ENCODE measurements around the gene EIF3A. TPM values are rescaled to one million over a fixed set of nuclear protein-coding genes. Genes with fewer than 3 reads are reported as not detected.

Gene EIF3A
- total RNA-seq, 4 donors from 2014 or later: 136 to 240 (median 191) TPM

GRCh38 chr10:118998183-118998582, 82.4 kb downstream of the EIF3A start:
- Histone ChIP-seq H3K36me3 (no peaks in the 10 kb centered on the region), H3K4me1 (no peaks in the 10 kb centered on the region), H3K27ac (no peak overlapping the region), H3K4me3 (no peak overlapping the region), H3K9me3 (no peaks in the 10 kb centered on the region), H3K27me3 (no peaks in the 10 kb centered on the region)
- DNase-seq (no peak), ATAC-seq (no peak)
- intact Hi-C loops (cut with DNase I; ENCODE audit: low total_unique reads): no loop called here
- in situ Hi-C loops (cut with MboI; ENCODE audit: low sequenced_read_pairs in 4 of 4): no loop called here
- TF ChIP-seq CTCF (IDR thresholded peaks at IDR 0.05 in 4 of 5, conservative IDR thresholded peaks at IDR 0.05 in 1 of 5): no peak
- TF ChIP-seq POLR2A (IDR thresholded peaks at IDR 0.05): no peak

GRCh38 chr10:118997379-118997778, 83.2 kb downstream of the EIF3A start:
- intact Hi-C loops (cut with DNase I; ENCODE audit: low total_unique reads) (no loop called here), in situ Hi-C loops (cut with MboI; ENCODE audit: low sequenced_read_pairs in 4 of 4) (no loop called here)
- ATAC-seq (no peak), DNase-seq (no peak)
- no peak for TF ChIP-seq CTCF (IDR thresholded peaks at IDR 0.05 in 4 of 5, conservative IDR thresholded peaks at IDR 0.05 in 1 of 5)
- no peak for TF ChIP-seq POLR2A (IDR thresholded peaks at IDR 0.05)
- no peaks in the 10 kb centered on the region for H3K4me1 ChIP-seq
- H3K4me3 ChIP-seq: no peak overlapping the region
- no peaks in the 10 kb centered on the region for H3K27me3 ChIP-seq
- no peaks in the 10 kb centered on the region for H3K9me3 ChIP-seq
- no peaks in the 10 kb centered on the region for H3K36me3 ChIP-seq
- H3K27ac ChIP-seq: no peak overlapping the region

DNA sequence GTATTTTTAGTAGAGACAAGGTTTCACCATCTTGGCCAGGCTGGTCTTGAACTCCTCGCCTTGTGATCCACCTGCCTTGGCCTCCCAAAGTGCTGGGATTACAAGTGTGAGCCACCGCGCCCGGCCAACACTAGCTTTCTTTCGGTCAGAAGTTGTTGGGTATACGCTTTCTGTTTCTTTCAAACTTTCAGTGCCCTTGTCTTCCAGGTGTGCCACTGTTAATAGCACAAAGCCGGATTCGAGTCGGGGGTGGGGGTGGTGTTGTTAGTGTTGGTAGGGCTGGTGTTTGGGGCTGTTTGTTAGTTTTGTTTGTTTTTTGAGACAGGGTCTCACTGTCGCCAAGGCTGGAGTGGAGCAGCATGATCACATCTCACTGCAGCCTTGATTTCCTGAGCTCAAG, 84.9 kb downstream of the EIF3A start:
- DNase-seq (no peak), ATAC-seq (no peak)
- Histone ChIP-seq H3K9me3 (no peaks in the 10 kb centered on the region), H3K36me3 (no peaks in the 10 kb centered on the region), H3K4me3 (no peak overlapping the region), H3K27ac (no peak overlapping the region), H3K27me3 (no peaks in the 10 kb centered on the region), H3K4me1 (no peaks in the 10 kb centered on the region)
- in situ Hi-C loops (cut with MboI; ENCODE audit: low sequenced_read_pairs in 4 of 4): no loop called here
- intact Hi-C loops (cut with DNase I; ENCODE audit: low total_unique reads): no loop called here
- TF ChIP-seq CTCF (IDR thresholded peaks at IDR 0.05 in 4 of 5, conservative IDR thresholded peaks at IDR 0.05 in 1 of 5): no peak
- no peak for TF ChIP-seq POLR2A (IDR thresholded peaks at IDR 0.05)

GRCh38 chr10:118994321-118994720, 86.3 kb downstream of the EIF3A start:
- in situ Hi-C loops (cut with MboI; ENCODE audit: low sequenced_read_pairs in 4 of 4): no loop called here
- no peaks in the 10 kb centered on the region for H3K36me3 ChIP-seq
- ATAC-seq: no peak
- no peaks in the 10 kb centered on the region for H3K4me1 ChIP-seq
- no peaks in the 10 kb centered on the region for H3K9me3 ChIP-seq
- H3K4me3 ChIP-seq: no peak overlapping the region
- H3K27ac ChIP-seq: no peak overlapping the region
- no peaks in the 10 kb centered on the region for H3K27me3 ChIP-seq
- no peak for TF ChIP-seq POLR2A (IDR thresholded peaks at IDR 0.05)
- no peak for TF ChIP-seq CTCF (IDR thresholded peaks at IDR 0.05 in 4 of 5, conservative IDR thresholded peaks at IDR 0.05 in 1 of 5)
- no peak for DNase-seq
- intact Hi-C loops (cut with DNase I; ENCODE audit: low total_unique reads): no loop called here

DNA sequence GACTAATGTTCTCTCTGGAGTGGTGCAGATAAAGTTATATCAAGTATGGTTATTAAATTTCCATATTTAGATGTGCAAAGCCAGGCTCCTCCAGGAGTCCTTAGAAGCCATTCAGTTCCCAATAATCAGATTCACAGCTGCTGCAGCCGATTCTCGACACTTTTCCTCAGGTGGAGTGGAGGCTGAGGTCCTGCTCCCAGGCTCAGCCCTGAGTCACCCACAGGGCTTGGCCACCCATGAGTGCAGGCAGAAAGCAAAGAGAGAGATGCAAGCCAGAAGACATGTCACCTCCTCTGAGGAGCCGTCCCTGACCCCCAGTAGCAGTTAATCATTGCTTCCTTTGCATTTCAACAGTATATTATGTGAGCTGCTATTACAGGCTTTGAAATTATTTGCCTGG, 87.4 kb downstream of the EIF3A start:
- no peak for TF ChIP-seq CTCF (IDR thresholded peaks at IDR 0.05 in 4 of 5, conservative IDR thresholded peaks at IDR 0.05 in 1 of 5)
- no peak for TF ChIP-seq POLR2A (IDR thresholded peaks at IDR 0.05)
- no peaks in the 10 kb centered on the region for H3K4me1 ChIP-seq
- no peak overlapping the region for H3K4me3 ChIP-seq
- no peak overlapping the region for H3K27ac ChIP-seq
- no peaks in the 10 kb centered on the region for H3K27me3 ChIP-seq
- ATAC-seq (no peak), DNase-seq (no peak)
- no peaks in the 10 kb centered on the region for H3K9me3 ChIP-seq
- intact Hi-C loops (cut with DNase I; ENCODE audit: low total_unique reads) (no loop called here), in situ Hi-C loops (cut with MboI; ENCODE audit: low sequenced_read_pairs in 4 of 4) (no loop called here)
- no peaks in the 10 kb centered on the region for H3K36me3 ChIP-seq

Data from gastrocnemius medialis (tissue), 4 donors.